Astrocyte of the cerebellum (primary cell): ENCODE results near the gene PROCR.
A peak's percentile ranks its signal among the peaks of the same experiment; 100 is the strongest.
"Not testable (repeated sequence)": the region's sequence is repeated elsewhere in the genome, so short reads cannot be mapped to it uniquely, and the experiment has no call there.

Source experiments
- DNase-seq: peaks from one replicate; pipeline ENCODE4 v3.0.0-alpha.2; 2011; ENCODE audit warnings: low read depth
- H3K4me3 ChIP-seq: 2 replicates; pipeline ENCODE4 v1.5.1; 2011; ENCODE audit warnings: mild to moderate bottlenecking, low read depth, low read length, moderate library complexity
- in situ Hi-C: cut with HindIII; loops from 2 replicates; pipeline ENCODE4 v1.10.0; 2017; ENCODE audit warnings: low sequenced_read_pairs
- TF ChIP-seq, protein P1 (sequence below): IDR thresholded peaks from 2 replicates; pipeline ENCODE4 v1.5.1; 2012; ENCODE audit warnings: low read length, low read depth, moderate library complexity, mild to moderate bottlenecking; ENCODE audit errors: missing control alignments

Gene PROCR

DNA sequence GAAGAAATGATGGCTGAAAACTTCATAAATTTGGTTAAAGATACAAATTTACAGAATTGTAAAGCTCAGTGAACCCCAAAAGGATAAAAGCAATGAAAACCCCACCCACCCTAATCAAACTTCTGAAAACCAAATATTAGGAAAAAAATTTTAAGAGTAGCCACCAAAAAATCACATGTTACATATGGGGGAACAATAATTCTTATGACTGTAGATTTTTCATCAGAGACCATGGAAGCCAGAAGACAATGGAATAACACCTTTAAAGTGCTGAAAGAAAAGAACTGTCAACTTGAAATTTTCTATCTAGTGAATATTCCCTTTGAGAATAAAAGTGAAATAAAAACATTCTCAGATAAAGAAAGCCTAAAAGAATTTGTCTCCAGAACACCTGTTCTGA is 24.4 kb downstream of the PROCR start:
- no peak for DNase-seq
- in situ Hi-C loops = no loop called here
- TF ChIP-seq, protein P1, sequence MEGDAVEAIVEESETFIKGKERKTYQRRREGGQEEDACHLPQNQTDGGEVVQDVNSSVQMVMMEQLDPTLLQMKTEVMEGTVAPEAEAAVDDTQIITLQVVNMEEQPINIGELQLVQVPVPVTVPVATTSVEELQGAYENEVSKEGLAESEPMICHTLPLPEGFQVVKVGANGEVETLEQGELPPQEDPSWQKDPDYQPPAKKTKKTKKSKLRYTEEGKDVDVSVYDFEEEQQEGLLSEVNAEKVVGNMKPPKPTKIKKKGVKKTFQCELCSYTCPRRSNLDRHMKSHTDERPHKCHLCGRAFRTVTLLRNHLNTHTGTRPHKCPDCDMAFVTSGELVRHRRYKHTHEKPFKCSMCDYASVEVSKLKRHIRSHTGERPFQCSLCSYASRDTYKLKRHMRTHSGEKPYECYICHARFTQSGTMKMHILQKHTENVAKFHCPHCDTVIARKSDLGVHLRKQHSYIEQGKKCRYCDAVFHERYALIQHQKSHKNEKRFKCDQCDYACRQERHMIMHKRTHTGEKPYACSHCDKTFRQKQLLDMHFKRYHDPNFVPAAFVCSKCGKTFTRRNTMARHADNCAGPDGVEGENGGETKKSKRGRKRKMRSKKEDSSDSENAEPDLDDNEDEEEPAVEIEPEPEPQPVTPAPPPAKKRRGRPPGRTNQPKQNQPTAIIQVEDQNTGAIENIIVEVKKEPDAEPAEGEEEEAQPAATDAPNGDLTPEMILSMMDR = no peak
- H3K4me3 ChIP-seq = no peak overlapping the region

DNA sequence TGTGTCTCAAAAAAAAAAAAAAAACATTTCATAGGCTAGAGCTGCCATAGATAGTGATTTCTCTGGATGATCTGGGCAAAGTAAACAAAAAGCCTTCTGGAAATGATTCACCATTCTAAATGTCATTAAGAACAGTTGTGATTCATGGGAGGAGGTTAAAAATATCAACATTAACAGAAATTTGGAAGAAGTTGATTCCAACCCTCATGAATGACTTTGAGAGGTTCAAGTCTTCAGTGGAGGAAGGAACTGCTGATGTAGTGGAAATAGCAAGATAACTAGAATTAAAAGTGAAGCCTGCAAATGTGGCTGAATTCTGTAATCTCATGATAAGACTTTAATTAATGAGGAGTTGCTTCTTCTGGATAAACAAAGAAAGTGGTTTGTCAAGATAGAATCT is 27.9 kb downstream of the PROCR start:
- DNase-seq = no peak
- in situ Hi-C loops = no loop called here
- H3K4me3 ChIP-seq = no peak overlapping the region
- TF ChIP-seq, protein P1 = no peak

DNA sequence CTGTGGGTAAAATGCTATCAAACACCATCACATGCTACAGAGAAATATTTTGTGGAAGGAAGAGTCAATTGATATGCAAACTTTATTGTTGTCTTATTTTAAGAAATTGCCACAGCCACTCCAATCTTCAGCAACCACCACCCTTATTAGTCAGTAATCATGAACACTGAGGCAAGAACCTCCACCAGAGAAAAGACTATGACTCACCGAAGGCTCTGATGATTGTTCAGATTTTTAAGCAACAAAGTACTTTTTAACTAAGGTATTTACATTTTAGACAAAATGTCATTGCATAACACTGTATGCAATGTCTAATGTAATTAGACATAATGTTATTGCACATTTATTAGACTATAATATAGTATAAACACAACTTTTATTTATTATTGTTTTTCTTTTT is 28.4 kb downstream of the PROCR start:
- DNase-seq = no peak
- H3K4me3 ChIP-seq = no peak overlapping the region
- in situ Hi-C loops = no loop called here
- TF ChIP-seq, protein P1 = no peak

DNA sequence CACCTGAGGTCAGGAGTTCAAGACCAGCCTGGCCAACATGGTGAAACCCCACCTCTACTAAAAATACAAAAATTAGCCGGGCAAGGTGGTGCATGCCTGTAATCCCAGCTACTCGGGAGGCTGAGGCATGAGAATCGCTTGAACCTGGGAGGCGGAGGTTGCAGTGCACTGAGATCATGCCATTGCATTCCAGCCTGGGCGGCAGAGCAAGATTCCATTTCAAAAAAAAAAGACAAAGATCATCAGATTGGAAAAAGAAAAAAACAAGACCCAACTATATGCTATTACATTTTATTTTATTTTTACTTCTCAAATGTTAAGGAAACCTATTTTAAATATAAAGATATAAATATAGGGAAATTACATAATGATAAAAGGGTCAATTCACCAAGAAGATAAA is 29.6 kb downstream of the PROCR start:
- DNase-seq, H3K4me3 ChIP-seq, in situ Hi-C loops: not testable (repeated sequence)

DNA sequence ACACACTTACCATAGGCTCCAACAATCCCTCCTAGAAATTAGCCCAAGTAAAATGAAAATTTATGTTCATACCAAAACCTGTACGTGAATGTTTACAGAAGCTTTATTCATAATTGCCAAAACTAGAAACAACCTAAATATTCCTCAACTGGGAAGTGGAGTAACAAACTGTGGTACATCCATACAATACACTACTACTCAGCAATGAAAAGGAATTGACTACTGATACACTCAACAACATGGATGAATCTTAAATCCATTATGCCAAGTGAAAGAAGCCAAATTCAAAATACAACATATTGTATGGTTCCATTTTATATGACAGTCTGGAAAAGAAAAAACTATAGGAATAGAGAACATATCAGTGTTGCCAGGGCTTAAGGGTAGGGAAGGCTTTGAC is 34.9 kb downstream of the PROCR start:
- in situ Hi-C loops = no loop called here
- H3K4me3 ChIP-seq = no peak overlapping the region
- DNase-seq = no peak
- TF ChIP-seq, protein P1 = no peak

DNA sequence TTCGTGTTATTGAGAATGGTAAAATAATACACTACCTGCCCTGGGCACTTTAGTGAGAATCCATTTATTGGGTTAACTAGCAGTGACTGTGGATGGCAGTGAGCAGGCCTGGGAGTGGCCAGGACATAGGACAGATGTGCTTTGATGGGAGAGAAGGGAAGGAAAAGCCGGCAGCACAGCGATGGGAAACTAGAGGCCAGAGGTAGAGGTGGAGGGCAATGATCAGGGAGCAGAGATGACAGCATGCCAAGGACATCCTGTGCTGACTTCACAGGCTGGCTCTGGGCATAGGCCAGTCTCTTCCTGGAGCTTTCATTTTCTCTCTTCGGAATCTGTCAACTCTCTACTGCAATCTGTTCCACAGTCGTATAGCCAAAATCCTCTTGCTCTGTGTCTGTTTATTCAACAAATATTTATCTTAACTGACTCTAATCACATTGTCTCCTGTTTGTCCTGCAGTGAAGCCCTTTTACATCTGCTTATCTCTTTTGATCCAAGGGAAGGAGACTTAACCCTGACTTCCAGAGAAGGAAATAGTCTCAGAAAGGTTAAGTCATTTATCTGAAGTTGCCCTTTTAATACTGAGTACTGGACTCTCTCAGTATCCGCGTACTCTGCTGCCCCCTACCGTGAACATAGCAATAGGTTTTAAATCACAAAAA is 36.2 kb downstream of the PROCR start:
- DNase-seq = peak; percentile 56

More for the DNA sequence above, 36.2 kb downstream of the PROCR start:
- no peak overlapping the region for H3K4me3 ChIP-seq
- TF ChIP-seq, protein P1 = peak; percentile 74
- in situ Hi-C loops = no loop called here
